ENCODE results near the gene DAB2IP.

DAB2IP gene

DNA sequence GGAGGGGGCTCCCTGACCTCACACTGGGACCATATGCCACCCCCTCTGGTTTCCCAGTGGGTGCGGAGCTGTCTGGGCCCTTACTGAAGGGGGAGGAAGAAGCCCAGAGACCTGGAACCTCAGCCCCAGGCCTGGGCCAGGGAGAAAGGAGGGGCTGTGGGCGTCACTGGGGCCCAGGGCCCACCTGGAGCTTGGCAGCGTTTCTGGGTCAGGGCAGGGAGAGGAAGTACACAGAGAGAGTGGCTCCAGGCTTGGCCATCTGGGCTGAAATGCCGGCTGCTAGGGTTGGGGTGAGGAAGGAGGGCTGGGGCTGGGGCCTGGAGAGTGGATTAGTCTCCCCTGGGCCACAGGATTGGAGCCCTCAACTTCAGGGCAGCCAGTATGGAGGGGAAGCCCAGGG lies 6.4 kb upstream of the DAB2IP start:
- no peak overlapping the region for H3K27ac ChIP-seq
- DNase-seq (ENCODE audit: low spot score): no peak
- TF ChIP-seq CTCF (IDR thresholded peaks at IDR 0.05): no peak
- no peak overlapping the region for H3K4me3 ChIP-seq

- no peak for DNase-seq (ENCODE audit: low spot score)
- Histone ChIP-seq H3K4me3 (no peak overlapping the region), H3K27ac (no peak overlapping the region)
- no peak for TF ChIP-seq CTCF (IDR thresholded peaks at IDR 0.05)
These were observed 5.3 kb upstream of the DAB2IP start for GRCh38 chr9:121645853-121646807.

DNA sequence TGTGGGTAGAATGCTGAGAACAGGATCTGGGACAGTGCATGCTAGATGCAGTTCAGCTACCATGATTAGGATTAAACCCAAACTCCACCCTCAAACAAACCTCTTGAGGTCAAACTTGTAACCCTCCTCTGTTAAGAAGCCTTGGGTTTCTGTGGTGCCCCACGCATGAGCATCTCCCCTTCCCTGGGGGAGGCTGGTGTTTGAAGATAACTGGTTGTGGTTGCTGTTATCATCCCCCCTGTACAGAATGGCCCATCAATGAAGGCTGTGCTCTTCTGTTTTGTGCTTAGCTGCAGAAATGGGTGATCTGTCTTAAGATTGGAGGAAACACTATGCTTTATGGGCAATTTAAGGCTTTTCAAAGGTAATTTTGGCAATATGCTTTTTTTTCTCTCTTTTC lies 4.4 kb upstream of the DAB2IP start:
- Histone ChIP-seq H3K27ac (no peak overlapping the region), H3K4me3 (no peak overlapping the region)
- no peak for DNase-seq (ENCODE audit: low spot score)
- TF ChIP-seq CTCF (IDR thresholded peaks at IDR 0.05): no peak

DNA sequence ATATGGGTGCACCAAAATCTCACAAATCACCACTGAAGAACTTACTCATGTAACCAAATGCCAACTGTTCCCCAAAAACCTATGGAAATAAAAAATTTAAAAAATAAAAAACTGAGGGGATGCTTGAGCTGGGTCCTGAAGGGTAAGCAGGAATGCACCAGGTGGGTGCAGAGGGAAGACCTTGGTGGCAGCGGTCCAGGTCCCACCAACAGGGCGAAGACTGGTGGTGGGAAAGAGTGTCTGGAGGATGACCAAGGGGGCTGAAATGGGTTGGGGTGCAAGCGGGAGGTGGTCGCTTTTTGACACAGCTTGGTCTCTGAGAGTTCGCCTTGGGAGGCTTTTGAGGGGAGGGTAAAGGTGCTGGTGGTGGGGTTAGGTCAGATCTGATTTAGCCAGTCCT lies 3.3 kb upstream of the DAB2IP start:
- H3K4me3 ChIP-seq: no peak overlapping the region
- no peak for TF ChIP-seq CTCF (IDR thresholded peaks at IDR 0.05)
- DNase-seq (ENCODE audit: low spot score): no peak
- no peak overlapping the region for H3K27ac ChIP-seq

DNA sequence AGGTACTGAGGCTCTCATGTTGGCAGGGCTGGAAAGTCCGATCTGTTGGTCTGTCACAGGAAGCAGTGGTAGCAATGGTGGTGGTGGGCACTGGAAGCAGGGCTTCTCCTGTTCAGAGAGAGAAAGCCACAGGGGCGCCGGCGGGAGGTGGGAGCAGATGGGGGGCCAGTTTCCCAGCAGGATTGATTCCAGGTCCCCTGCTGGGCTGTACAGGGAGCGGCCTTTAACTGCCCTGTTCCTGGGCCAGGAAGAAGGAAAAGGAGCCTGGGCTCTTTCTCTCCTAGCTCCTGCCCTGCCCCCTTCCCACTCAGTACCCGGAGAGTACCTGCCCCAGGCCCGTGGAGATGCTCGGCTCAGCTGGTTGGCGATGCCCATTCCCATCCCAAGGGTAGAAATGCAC lies 2.6 kb upstream of the DAB2IP start:
- DNase-seq (ENCODE audit: low spot score): no peak
- no peak for TF ChIP-seq CTCF (IDR thresholded peaks at IDR 0.05)
- H3K27ac ChIP-seq: no peak overlapping the region
- no peak overlapping the region for H3K4me3 ChIP-seq

- no peak for DNase-seq (ENCODE audit: low spot score)
- H3K27ac ChIP-seq: peak overlapping the region in 1 of 2 donors; percentile 19
- TF ChIP-seq CTCF (IDR thresholded peaks at IDR 0.05): no peak
- no peak overlapping the region for H3K4me3 ChIP-seq
These were observed 1.8 kb upstream of the DAB2IP start for GRCh38 chr9:121649476-121650216.

Data from coronary artery (tissue), 2 donors.